ENCODE results near the gene CCSER1.

- no peak for TF ChIP-seq CTCF (IDR thresholded peaks at IDR 0.05; ENCODE audit: poor library complexity)
- TF ChIP-seq EZH2phosphoT487 (IDR thresholded peaks at IDR 0.05; ENCODE audit: low read depth, severe bottlenecking, unreplicated experiment): no peak
Observed at GRCh38 chr4:90444904-90445303, 317.7 kb downstream of the CCSER1 start.

All from hepatocyte (in vitro differentiated cells).